B cell (primary cell): ENCODE results near the gene ATP13A1. TPM values are rescaled to one million over a fixed set of nuclear protein-coding genes. Genes with fewer than 3 reads are reported as not detected.
A peak's percentile ranks its signal among the peaks of the same experiment; 100 is the strongest.
"Not testable (repeated sequence)": the region's sequence is repeated elsewhere in the genome, so short reads cannot be mapped to it uniquely, and the experiment has no call there.

Experiments used
- ATAC-seq: fragments of 200-7000 bp; cut with Tn5 transposase; one replicate; pipeline ENCODE4 v1.10.0; 2021; ENCODE audit warnings: low read depth, mild to moderate bottlenecking, moderate number of reproducible peaks, moderate library complexity
- CTCF ChIA-PET: fragments of 350-600 bp; sonication (Branson Sonifier 250); formaldehyde crosslinking; loops from one replicate; lab custom pipeline; 2021; ENCODE audit warnings: antibody characterized with exemption, inconsistent platforms; lab: Charles Lee
- POLR2A ChIA-PET: fragments of 350-600 bp; sonication (Branson Sonifier 250); formaldehyde crosslinking; loops from one replicate; lab custom pipeline; 2021; ENCODE audit warnings: antibody characterized with exemption; lab: Charles Lee
- DNase-seq: peaks from one replicate; pipeline ENCODE4 v3.0.0; 2013
- H2AFZ ChIP-seq: 2 replicates; pipeline ENCODE4 v1.6.1; 2012; ENCODE audit warnings: mild to moderate bottlenecking, low read depth, low read length; ENCODE audit not compliant: insufficient read depth, poor library complexity, severe bottlenecking
- H3K27ac ChIP-seq, 2 donors: 1 replicate in 1 of 2; 2 replicates in 1 of 2; pipeline ENCODE4 v1.5.1; 2012 to 2013; ENCODE audit warnings: low read length in 2 of 2, mild to moderate bottlenecking in 2 of 2, moderate library complexity in 1 of 2
- H3K27me3 ChIP-seq, 4 experiments: fragments of 200-600 bp in 1 of 4; sonication (generic) in 1 of 4; replicated peaks in 1 of 4; 1 replicate in 2 of 4; 2 replicates in 2 of 4; pipeline versions ENCODE4 v1.6.1 to v1.7.0; 2013 to 2016; ENCODE audit warnings: low read length in 3 of 4, mild to moderate bottlenecking in 2 of 4, mixed read lengths in 1 of 4, moderate library complexity in 1 of 4; ENCODE audit not compliant: insufficient read depth in 4 of 4, control insufficient read depth in 3 of 4; ENCODE audit errors: control extremely low read depth in 1 of 4
- H3K36me3 ChIP-seq, 2 experiments: replicated peaks in 1 of 2; 1 replicate in 1 of 2; 2 replicates in 1 of 2; pipeline versions ENCODE4 v1.6.1 to v1.7.1; 2013; ENCODE audit warnings: low read length in 1 of 2; ENCODE audit not compliant: insufficient read depth in 2 of 2, control insufficient read depth in 1 of 2; ENCODE audit errors: control extremely low read depth in 1 of 2, extremely low read depth in 1 of 2
- H3K4me1 ChIP-seq, 2 donors: fragments of 200-600 bp in 1 of 2; sonication (generic) in 1 of 2; 1 replicate in 1 of 2; 2 replicates in 1 of 2; pipeline versions ENCODE4 v1.5.1 to v1.6.1; 2013 to 2017; ENCODE audit warnings: low read length in 2 of 2; ENCODE audit not compliant: control insufficient read depth in 2 of 2, insufficient read depth in 2 of 2
- H3K4me2 ChIP-seq: replicated peaks from 2 replicates; pipeline ENCODE3; 2012; ENCODE audit warnings: mild to moderate bottlenecking, low read depth, low read length; ENCODE audit not compliant: poor library complexity, severe bottlenecking
- H3K4me3 ChIP-seq, 5 experiments: fragments of 200-600 bp in 1 of 5; sonication (generic) in 1 of 5; 1 replicate in 3 of 5; 2 replicates in 2 of 5; pipeline versions ENCODE4 v1.5.1 to v1.7.0; 2011 to 2016; ENCODE audit warnings: low read length in 4 of 5, mild to moderate bottlenecking in 4 of 5, low read depth in 2 of 5, control low read depth in 1 of 5, moderate library complexity in 1 of 5; ENCODE audit not compliant: insufficient read depth in 1 of 5; ENCODE audit errors: control extremely low read depth in 1 of 5, extremely low read depth in 1 of 5
- H3K79me2 ChIP-seq: fragments of 200-600 bp; sonication (generic); one replicate; pipeline ENCODE4 v1.6.0; 2016; ENCODE audit warnings: low read length; ENCODE audit not compliant: control insufficient read depth, insufficient read depth
- H3K9ac ChIP-seq: fragments of 200-600 bp; sonication (generic); 2 replicates; pipeline ENCODE4 v1.6.1; 2017; ENCODE audit warnings: mild to moderate bottlenecking, low read length, moderate library complexity
- H3K9me3 ChIP-seq, 3 donors: one replicate each; pipeline versions ENCODE4 v1.6.1 to v1.7.1; 2013; ENCODE audit warnings: low read length in 2 of 3; ENCODE audit not compliant: control insufficient read depth in 2 of 3, insufficient read depth in 1 of 3; ENCODE audit errors: control extremely low read depth in 1 of 3
- H4K20me1 ChIP-seq: 2 replicates; pipeline ENCODE4 v1.6.0; 2012; ENCODE audit warnings: mild to moderate bottlenecking, low read length; ENCODE audit not compliant: insufficient read depth, control insufficient read depth, poor library complexity, severe bottlenecking
- H3K27ac Mint-ChIP-seq: one replicate; pipeline ENCODE4 v1.8.0; 2021; ENCODE audit warnings: mixed read lengths
- H3K27me3 Mint-ChIP-seq: one replicate; pipeline ENCODE4 v1.8.0; 2021; ENCODE audit warnings: mixed read lengths
- H3K4me1 Mint-ChIP-seq: one replicate; pipeline ENCODE4 v1.8.0; 2021; ENCODE audit warnings: mixed read lengths
- H3K4me3 Mint-ChIP-seq: one replicate; pipeline ENCODE4 v1.8.0; 2021; ENCODE audit warnings: mixed read lengths
- H3K9me3 Mint-ChIP-seq: one replicate; pipeline ENCODE4 v1.8.0; 2022; ENCODE audit warnings: mixed read lengths; ENCODE audit not compliant: insufficient read depth
- EZH2 ChIP-seq: IDR thresholded peaks from 2 replicates; pipeline ENCODE4 v1.6.1; 2012; ENCODE audit warnings: borderline replicate concordance, low read depth, mild to moderate bottlenecking, moderate library complexity, low read length; ENCODE audit not compliant: insufficient read depth, poor library complexity, severe bottlenecking
- WGBS: methylation state at CpG from one replicate; pipeline ENCODE4 v1.1.5; 2013; ENCODE audit warnings: missing lambda C conversion rate; ENCODE audit not compliant: insufficient coverage; 5-methylcytosine and 5-hydroxymethylcytosine counted together
- intact Hi-C: fragments of 100-400 bp; cut with micrococcal nuclease; formaldehyde crosslinking; loops from one replicate; pipeline ENCODE4 v1.10.0; 2022
- polyA plus RNA-seq: library from polyadenylated mRNA; depleted of rRNA; stranded (reverse); fragments of >200 nt; gene quantifications from 2 replicates; pipeline ENCODE4 v1.2.3, GENCODE V29; 2012
- small RNA-seq: library from RNA; depleted of rRNA; stranded (forward); fragments of <200 nt; gene quantifications from one replicate; pipeline ENCODE3, GENCODE V24; 2012; ENCODE audit warnings: low replicate concordance, low read depth; ENCODE audit not compliant: insufficient read length
- total RNA-seq, 2 donors: library from RNA; stranded (reverse); fragments of 120-200 nt in 1 of 2; gene quantifications; 1 replicate in 1 of 2; 2 replicates in 1 of 2; pipeline versions ENCODE4 v1.2.3 to v1.2.4, GENCODE V29; 2013 to 2022
- TF ChIP-seq, protein P1 (sequence below): fragments of 200-600 bp; IDR thresholded peaks from one replicate; pipeline ENCODE4 v1.8.0; 2022; ENCODE audit warnings: antibody characterized with exemption, mild to moderate bottlenecking

Gene ATP13A1
- total and polyA plus RNA-seq, 2 donors (not counting 1 experiment from before 2014, with no cell fraction given), result 156 to 277 TPM

DNA sequence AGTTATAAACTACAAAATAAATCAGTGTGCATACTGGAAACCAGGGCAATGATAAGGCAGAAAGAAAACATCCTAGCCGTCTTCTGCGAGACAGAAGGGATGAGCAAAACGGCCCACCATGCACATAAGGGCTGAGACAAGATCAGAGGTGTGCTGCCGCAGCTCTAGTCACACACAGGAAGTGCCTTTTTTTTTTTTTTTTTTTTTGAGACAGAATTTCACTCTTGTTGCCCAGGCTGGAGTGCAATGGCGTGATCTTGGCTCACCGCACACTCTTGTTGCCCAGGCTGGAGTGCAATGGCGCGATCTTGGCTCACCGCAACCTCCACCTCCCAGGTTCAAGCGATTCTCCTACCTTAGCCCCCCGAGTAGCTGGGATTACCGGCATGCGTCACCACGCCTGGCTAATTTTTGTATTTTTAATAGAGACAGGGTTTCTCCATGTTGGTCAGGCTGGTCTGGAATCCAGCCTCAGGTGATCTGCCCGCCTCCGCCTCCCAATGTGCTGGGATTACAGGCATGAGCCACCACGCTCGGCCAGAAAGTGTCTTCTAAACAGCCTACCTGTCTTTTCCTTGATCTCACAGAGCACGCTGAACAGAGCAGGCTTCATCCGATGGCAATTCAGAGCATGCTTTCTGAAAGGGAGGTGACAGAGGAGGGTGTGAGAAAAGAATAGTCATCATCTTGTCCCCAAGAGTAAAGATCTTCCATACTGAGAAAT lies 64.6 kb downstream of the ATP13A1 start:
- 81% methylated on average over 12 of the region's 20 CpGs for WGBS
- not testable (repeated sequence) for H3K9me3 Mint-ChIP-seq
- peak; percentile 40 for ATAC-seq

DNA sequence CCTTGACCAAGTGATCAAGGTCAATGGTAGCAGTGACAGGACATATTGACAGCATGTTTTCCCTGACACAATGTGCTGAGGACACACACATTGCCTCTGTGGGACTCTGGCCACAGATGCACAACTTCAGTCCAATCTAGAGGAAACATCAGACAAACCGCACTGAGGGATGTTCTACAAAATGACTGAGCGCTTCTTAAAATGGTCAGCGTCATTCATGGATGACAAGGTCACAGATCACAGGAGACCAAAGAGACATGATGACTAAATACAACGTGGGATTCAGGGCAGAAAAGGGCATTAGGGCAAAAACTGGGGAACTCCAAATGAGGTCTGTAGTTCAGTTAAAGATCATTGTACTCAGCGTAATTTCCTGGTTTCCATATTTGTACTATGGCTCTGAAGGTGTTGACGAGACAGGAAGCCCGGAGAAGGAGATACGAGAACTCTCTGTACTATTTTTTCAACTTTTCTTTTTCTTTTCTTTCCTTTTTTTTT lies 65.6 kb downstream of the ATP13A1 start:
- Mint-ChIP-seq H3K9me3 (no peaks in the 10 kb centered on the region), H3K4me1 (peaks cover 40% of the 10 kb centered on the region), H3K27me3 (no peaks in the 10 kb centered on the region), H3K4me3 (peak overlapping the region; percentile 76), H3K27ac (peak overlapping the region; percentile 91)
- ATAC-seq, result peak; percentile 71
- H3K79me2 ChIP-seq, result no peaks in the 10 kb centered on the region
- DNase-seq, result peak; percentile 76
- peak overlapping the region; percentile 52 for H3K4me2 ChIP-seq
- peak overlapping the region; percentile 51 for H2AFZ ChIP-seq
- WGBS, result 70% methylated on average over 4 of the region's 8 CpGs
- POLR2A ChIA-PET, result interaction anchor here (0.6 kb wide), 1 partner anchor 20 kb away, joined by 4 read pairs; no protein-coding TSS in a partner anchor
- peak overlapping the region; percentile 27 for H3K9ac ChIP-seq
- H4K20me1 ChIP-seq, result no peaks in the 10 kb centered on the region
- no peaks in the 10 kb centered on the region for H3K27me3 ChIP-seq
- peak overlapping the region; percentile 48 to 79 for H3K27ac ChIP-seq
- TF ChIP-seq EZH2, result no peak
- TF ChIP-seq, protein P1, sequence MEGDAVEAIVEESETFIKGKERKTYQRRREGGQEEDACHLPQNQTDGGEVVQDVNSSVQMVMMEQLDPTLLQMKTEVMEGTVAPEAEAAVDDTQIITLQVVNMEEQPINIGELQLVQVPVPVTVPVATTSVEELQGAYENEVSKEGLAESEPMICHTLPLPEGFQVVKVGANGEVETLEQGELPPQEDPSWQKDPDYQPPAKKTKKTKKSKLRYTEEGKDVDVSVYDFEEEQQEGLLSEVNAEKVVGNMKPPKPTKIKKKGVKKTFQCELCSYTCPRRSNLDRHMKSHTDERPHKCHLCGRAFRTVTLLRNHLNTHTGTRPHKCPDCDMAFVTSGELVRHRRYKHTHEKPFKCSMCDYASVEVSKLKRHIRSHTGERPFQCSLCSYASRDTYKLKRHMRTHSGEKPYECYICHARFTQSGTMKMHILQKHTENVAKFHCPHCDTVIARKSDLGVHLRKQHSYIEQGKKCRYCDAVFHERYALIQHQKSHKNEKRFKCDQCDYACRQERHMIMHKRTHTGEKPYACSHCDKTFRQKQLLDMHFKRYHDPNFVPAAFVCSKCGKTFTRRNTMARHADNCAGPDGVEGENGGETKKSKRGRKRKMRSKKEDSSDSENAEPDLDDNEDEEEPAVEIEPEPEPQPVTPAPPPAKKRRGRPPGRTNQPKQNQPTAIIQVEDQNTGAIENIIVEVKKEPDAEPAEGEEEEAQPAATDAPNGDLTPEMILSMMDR, result no peak
- H3K9me3 ChIP-seq, result no peaks in the 10 kb centered on the region
- H3K36me3 ChIP-seq, result no peaks in the 10 kb centered on the region
- CTCF ChIA-PET, result interaction anchor here (1.2 to 1.8 kb wide), 2 partner anchors 37 to 66 kb away, joined by 4 to 5 read pairs; no protein-coding TSS in a partner anchor
- peak overlapping the region in 1 of 5 experiments; percentile 15 for H3K4me3 ChIP-seq
- peaks cover 5 to 27% of the 10 kb centered on the region in 2 donors for H3K4me1 ChIP-seq
- intact Hi-C loops, result loop anchor here (1.0 kb wide), 1 partner anchor 45 kb away; the partner anchor contains the start of gene GMIP

More for the DNA sequence above, 64.6 kb downstream of the ATP13A1 start:
- H3K4me3 ChIP-seq, result peak overlapping the region in 2 of 5 experiments; percentile 0 to 2
- CTCF ChIA-PET, result interaction anchor here (1.2 kb wide), 1 partner anchor 38 kb away, joined by 5 read pairs; no protein-coding TSS in a partner anchor
- H3K4me2 ChIP-seq, result peak overlapping the region; percentile 52
- H3K79me2 ChIP-seq, H3K9me3 ChIP-seq, H4K20me1 ChIP-seq, H3K27me3 Mint-ChIP-seq, H3K9ac ChIP-seq, H3K36me3 ChIP-seq, H3K27me3 ChIP-seq: not testable (repeated sequence)
- H3K27ac ChIP-seq, result peak overlapping the region; percentile 48 to 79
- peaks cover 5 to 27% of the 10 kb centered on the region in 2 donors for H3K4me1 ChIP-seq
- peak; percentile 45 for DNase-seq
- Mint-ChIP-seq H3K27ac (peak overlapping the region; percentile 91), H3K4me3 (peak overlapping the region; percentile 79), H3K4me1 (peaks cover 40% of the 10 kb centered on the region)
- POLR2A ChIA-PET, result interaction anchor here (0.6 kb wide), 2 partner anchors 35 to 118 kb away, joined by 4 to 6 read pairs; no protein-coding TSS in a partner anchor
- H2AFZ ChIP-seq, result peak overlapping the region; percentile 30
- intact Hi-C loops, result loop anchor here (1.0 kb wide), 1 partner anchor 44 kb away; the partner anchor contains the start of gene GMIP

Small RNA genes within 50 kb of the gene (small RNA-seq; reads per million reads assigned to genes)
- gene AC011458.2, result not detected

Other genes starting within 250 kb of the ATP13A1 start
- 6.3 and 8.9 TPM in 2 replicates for gene TSSK6, start 148.1 kb downstream of the ATP13A1 start, total RNA-seq
- gene TSSK6, start 148.1 kb downstream of the ATP13A1 start, polyA plus RNA-seq, result 7.7 and 9.6 TPM in 2 replicates
- 170 and 188 TPM in 2 replicates for gene NDUFA13, start 147.5 kb downstream of the ATP13A1 start, total RNA-seq
- gene NDUFA13, start 147.5 kb downstream of the ATP13A1 start, polyA plus RNA-seq, result 58.5 and 195 TPM in 2 replicates
- 6.9 and 8.8 TPM in 2 replicates for gene YJEFN3, start 134.8 kb downstream of the ATP13A1 start, total RNA-seq
- 4.8 and 7.1 TPM in 2 replicates for gene YJEFN3, start 134.8 kb downstream of the ATP13A1 start, polyA plus RNA-seq
- 0.10 and 0.12 TPM in 2 replicates for gene CILP2, start 125.4 kb downstream of the ATP13A1 start, total RNA-seq
- gene CILP2, start 125.4 kb downstream of the ATP13A1 start, polyA plus RNA-seq, result 0.04 and 0.07 TPM in 2 replicates
- gene PBX4, start 45.0 kb downstream of the ATP13A1 start, total RNA-seq, result 11.7 and 11.8 TPM in 2 replicates
- 6.0 and 11.7 TPM in 2 replicates for gene PBX4, start 45.0 kb downstream of the ATP13A1 start, polyA plus RNA-seq
- gene LPAR2, start 35.5 kb downstream of the ATP13A1 start, total RNA-seq, result 27.1 and 30.3 TPM in 2 replicates
- 37.2 and 46.8 TPM in 2 replicates for gene LPAR2, start 35.5 kb downstream of the ATP13A1 start, polyA plus RNA-seq
- gene GMIP, start 20.0 kb downstream of the ATP13A1 start, total RNA-seq, result 112 and 114 TPM in 2 replicates
- 57.0 and 64.7 TPM in 2 replicates for gene GMIP, start 20.0 kb downstream of the ATP13A1 start, polyA plus RNA-seq
- 70.6 and 74.3 TPM in 2 replicates for gene ZNF101, start 5.2 kb upstream of the ATP13A1 start, total RNA-seq
- 12.2 and 15.2 TPM in 2 replicates for gene ZNF101, start 5.2 kb upstream of the ATP13A1 start, polyA plus RNA-seq
- 21.0 and 22.5 TPM in 2 replicates for gene ZNF14, start 69.4 kb upstream of the ATP13A1 start, total RNA-seq
- 3.4 and 6.0 TPM in 2 replicates for gene ZNF14, start 69.4 kb upstream of the ATP13A1 start, polyA plus RNA-seq
- 67.6 and 80.3 TPM in 2 replicates for gene ZNF506, start 158.1 kb upstream of the ATP13A1 start, total RNA-seq
- 25.6 and 26.0 TPM in 2 replicates for gene ZNF506, start 158.1 kb upstream of the ATP13A1 start, polyA plus RNA-seq
- gene ZNF253, start 202.2 kb upstream of the ATP13A1 start, total RNA-seq, result 28.6 and 33.7 TPM in 2 replicates
- gene ZNF253, start 202.2 kb upstream of the ATP13A1 start, polyA plus RNA-seq, result 5.5 and 6.2 TPM in 2 replicates
- gene ZNF93, start 237.3 kb upstream of the ATP13A1 start, total RNA-seq, result 12.5 and 13.3 TPM in 2 replicates
- 2.9 and 4.8 TPM in 2 replicates for gene ZNF93, start 237.3 kb upstream of the ATP13A1 start, polyA plus RNA-seq